HCT116 (cell line): ENCODE results near the gene PRRT4. TPM values are rescaled to one million over a fixed set of nuclear protein-coding genes. Genes with fewer than 3 reads are reported as not detected.

Experiments
- ATAC-seq: fragments of 200-7000 bp; cut with Tn5 transposase; 2 replicates; pipeline ENCODE4 v1.9.1; 2020; ENCODE audit warnings: mild to moderate bottlenecking, moderate library complexity
- BruUV-seq: library from RNA; stranded (reverse); fragments of 400-500 nt; replicated peaks from 2 replicates; lab custom pipeline; 2021; lab: Mats Ljungman, UMichigan
- CTCF ChIA-PET: fragments of 300-600 bp; sonication (Branson Sonifier 250); formaldehyde crosslinking; loops from one replicate; lab custom pipeline; 2021; ENCODE audit warnings: antibody characterized with exemption; lab: Charles Lee
- POLR2A ChIA-PET: fragments of 300-600, 350-600 bp; sonication (Branson Sonifier 250); formaldehyde crosslinking; loops from one replicate; lab custom pipeline; 2021; ENCODE audit warnings: antibody characterized with exemption; lab: Charles Lee
- RAD21 ChIA-PET, 2 experiments: fragments of 300-600 bp; sonication (Branson Sonifier 250); formaldehyde crosslinking; loops; one replicate each; lab custom pipeline; 2023; ENCODE audit warnings: low total read pairs in 2 of 2; ENCODE audit not compliant: uncharacterized antibody in 2 of 2, unreplicated experiment in 2 of 2, low non-redundant PET in 1 of 2; lab: Charles Lee
- DNase-seq: peaks from one replicate; pipeline ENCODE4 v3.0.0-alpha.2; 2010; ENCODE audit warnings: low read depth, low spot score
- H2AFZ ChIP-seq: fragments of 200-600 bp; shearing (Covaris generic), sonication (generic); 2 replicates; pipeline ENCODE4 v1.6.1; 2017; ENCODE audit warnings: low read depth, mixed run types, mixed read lengths, antibody characterized with exemption, low read length; ENCODE audit not compliant: poor library complexity, severe bottlenecking
- H3K27ac ChIP-seq: 2 replicates; pipeline ENCODE4 v1.5.1; 2012; ENCODE audit warnings: low read depth, low read length
- H3K27me3 ChIP-seq: fragments of 200-600 bp; sonication (generic); 2 replicates; pipeline ENCODE4 v1.6.1; 2016; ENCODE audit warnings: mixed run types, low read length, mixed read lengths; ENCODE audit not compliant: insufficient read depth
- H3K36me3 ChIP-seq, 2 experiments: fragments of 200-500 bp in 1 of 2; fragments of 200-600 bp in 1 of 2; sonication (Bioruptor generic) in 1 of 2; sonication (generic) in 1 of 2; 2 replicates each; pipeline versions ENCODE4 v1.5.1 to v1.6.1; 2014 to 2016; ENCODE audit warnings: low read length in 2 of 2, inconsistent platforms in 1 of 2, mixed read lengths in 1 of 2, mixed run types in 1 of 2; ENCODE audit not compliant: insufficient read depth in 2 of 2, control insufficient read depth in 1 of 2
- H3K4me1 ChIP-seq, 2 experiments: fragments of 200-600 bp in 1 of 2; sonication (generic) in 1 of 2; 2 replicates each; pipeline versions ENCODE4 v1.5.1 to v1.6.1; 2012 to 2017; ENCODE audit warnings: low read length in 2 of 2, inconsistent platforms in 1 of 2, mild to moderate bottlenecking in 1 of 2, mixed read lengths in 1 of 2, mixed run types in 1 of 2, moderate library complexity in 1 of 2; ENCODE audit not compliant: insufficient read depth in 2 of 2, control insufficient read depth in 1 of 2
- H3K4me2 ChIP-seq: fragments of 200-600 bp; sonication (generic); 2 replicates; pipeline ENCODE4 v1.6.1; 2017; ENCODE audit warnings: mixed run types, low read length, mixed read lengths
- H3K4me3 ChIP-seq, 2 experiments: fragments of 200-600 bp in 1 of 2; sonication (generic) in 1 of 2; replicated peaks in 1 of 2; 2 replicates each; pipeline ENCODE4 v1.5.1; 2011 to 2016; ENCODE audit warnings: low read length in 2 of 2, control low read depth in 1 of 2, low read depth in 1 of 2, mild to moderate bottlenecking in 1 of 2, mixed read lengths in 1 of 2, mixed run types in 1 of 2
- H3K79me2 ChIP-seq: fragments of 200-600 bp; sonication (generic); 2 replicates; pipeline ENCODE4 v1.6.1; 2017; ENCODE audit warnings: mild to moderate bottlenecking, mixed run types, low read length, moderate library complexity, mixed read lengths; ENCODE audit not compliant: insufficient read depth
- H3K9ac ChIP-seq: fragments of 200-600 bp; sonication (generic); 2 replicates; pipeline ENCODE4 v1.6.1; 2016; ENCODE audit warnings: low read length, mixed read lengths
- H3K9me2 ChIP-seq: fragments of 200-600 bp; sonication (generic), shearing (Covaris generic); 2 replicates; pipeline ENCODE4 v1.6.1; 2017; ENCODE audit warnings: mixed run types, mild to moderate bottlenecking, moderate library complexity; ENCODE audit not compliant: insufficient read depth
- H3K9me3 ChIP-seq, 2 experiments: fragments of 200-500 bp in 1 of 2; fragments of 200-600 bp in 1 of 2; sonication (Bioruptor generic) in 1 of 2; sonication (generic) in 1 of 2; 2 replicates each; pipeline ENCODE4 v1.6.1; 2014 to 2017; ENCODE audit warnings: low read length in 2 of 2, mixed read lengths in 2 of 2, inconsistent platforms in 1 of 2, low read depth in 1 of 2, mild to moderate bottlenecking in 1 of 2, mixed run types in 1 of 2, moderate library complexity in 1 of 2; ENCODE audit not compliant: control insufficient read depth in 1 of 2, insufficient read depth in 1 of 2
- H4K20me1 ChIP-seq: fragments of 200-600 bp; sonication (generic), shearing (Covaris generic); 2 replicates; pipeline ENCODE4 v1.6.1; 2017; ENCODE audit warnings: mixed run types, mild to moderate bottlenecking, moderate library complexity; ENCODE audit not compliant: insufficient read depth
- CBX3 ChIP-seq: IDR thresholded peaks from 2 replicates; pipeline ENCODE4 v1.6.1; 2012; ENCODE audit warnings: low read depth
- CEBPB ChIP-seq: IDR thresholded peaks from 2 replicates; pipeline ENCODE4 v1.6.1; 2012; ENCODE audit warnings: low read depth
- EZH2 ChIP-seq: fragments of 200-600 bp; sonication (generic); IDR thresholded peaks from 2 replicates; pipeline ENCODE4 v1.6.1; 2017; ENCODE audit warnings: antibody characterized with exemption, mixed run types
- EZH2phosphoT487 ChIP-seq: fragments of 200-600 bp; IDR thresholded peaks from 2 replicates; pipeline ENCODE4 v1.6.1; 2018; ENCODE audit warnings: antibody characterized with exemption, borderline replicate concordance
- FOSL1 ChIP-seq: IDR thresholded peaks from 2 replicates; pipeline ENCODE4 v1.6.1; 2012; ENCODE audit warnings: low read depth
- MAX ChIP-seq: IDR thresholded peaks from 2 replicates; pipeline ENCODE4 v1.6.1; 2012
- POLR2A ChIP-seq: IDR thresholded peaks from 2 replicates; pipeline ENCODE4 v1.7.0; 2011; ENCODE audit warnings: borderline replicate concordance; ENCODE audit not compliant: insufficient read depth, insufficient read length; ENCODE audit errors: extremely low read depth
- RAD21 ChIP-seq: IDR thresholded peaks from 2 replicates; pipeline ENCODE4 v1.6.1; 2012; ENCODE audit warnings: low read depth, mild to moderate bottlenecking
- REST ChIP-seq: IDR thresholded peaks from 2 replicates; pipeline ENCODE4 v1.6.1; 2012; ENCODE audit warnings: low read depth
- SIN3A ChIP-seq: IDR thresholded peaks from 2 replicates; pipeline ENCODE4 v1.6.1; 2012; ENCODE audit warnings: low read depth
- YY1 ChIP-seq: IDR thresholded peaks from 2 replicates; pipeline ENCODE4 v1.6.1; 2011; ENCODE audit warnings: low read length, low read depth, moderate library complexity, mild to moderate bottlenecking; ENCODE audit not compliant: insufficient replicate concordance; ENCODE audit errors: extremely low read depth
- ZFX ChIP-seq: fragments of 450-650 bp; IDR thresholded peaks from 2 replicates; pipeline ENCODE4 v1.6.1; 2017
- intact Hi-C: fragments of 100-400 bp; cut with micrococcal nuclease; formaldehyde crosslinking; loops from 2 replicates; pipeline ENCODE4 v1.10.0; 2022
- total RNA-seq: library from RNA; stranded (reverse); gene quantifications from one replicate; pipeline ENCODE4 v1.2.1, GENCODE V29; 2021; ENCODE audit not compliant: unreplicated experiment

Gene PRRT4
- total RNA-seq, 1 experiment from 2014 or later = 4.0 TPM

- Histone ChIP-seq H3K79me2 (no peaks in the 10 kb centered on the region), H3K4me3 (no peak overlapping the region), H3K36me3 (peaks cover 3 to 18% of the 10 kb centered on the region in 2 experiments; a peak in 3 of 4 replicates), H3K27ac (no peak overlapping the region), H4K20me1 (no peaks in the 10 kb centered on the region), H3K27me3 (no peaks in the 10 kb centered on the region), H3K9ac (no peak overlapping the region), H3K4me2 (no peak overlapping the region), H2AFZ (no peak overlapping the region), H3K9me2 (no peaks in the 10 kb centered on the region), H3K4me1 (no peaks in the 10 kb centered on the region), H3K9me3 (no peaks in the 10 kb centered on the region)
- no TSS peak for BruUV-seq
- ATAC-seq (no peak), DNase-seq (no peak)
- no peak for TF ChIP-seq SIN3A
- no peak for TF ChIP-seq YY1
- no peak for TF ChIP-seq REST
- TF ChIP-seq ZFX = no peak
- no peak for TF ChIP-seq EZH2phosphoT487
- no peak for TF ChIP-seq CEBPB
- TF ChIP-seq POLR2A = no peak
- TF ChIP-seq CBX3 = no peak
- no peak for TF ChIP-seq MAX
- TF ChIP-seq FOSL1 = no peak
- TF ChIP-seq EZH2 = no peak
- TF ChIP-seq RAD21 = no peak
- RAD21 ChIA-PET = no interaction called here
- POLR2A ChIA-PET = interaction anchor here (0.6 kb wide), 1 partner anchor 47 kb away, joined by 3 read pairs; no protein-coding TSS in a partner anchor
- intact Hi-C loops = no loop called here
- CTCF ChIA-PET = interaction anchor here (0.9 to 5.9 kb wide), 2 partner anchors 9 to 41 kb away, joined by 5 to 134 read pairs; no protein-coding TSS in a partner anchor
Observed at GRCh38 chr7:128389085-128389617, 27.7 kb upstream of the PRRT4 start.
